HL-60 (cell line): ENCODE results near the gene CFAP299.

ENCODE experiments used
- DNase-seq, 2 experiments: peaks; one replicate each; pipeline ENCODE4 v3.0.0-alpha.2; 2010 to 2020; ENCODE audit warnings: low read depth in 1 of 2, low spot score in 1 of 2
- H3K27ac ChIP-seq: fragments of 250-450 bp; sonication (Bioruptor Pico); replicated peaks from 2 replicates; pipeline ENCODE4 v1.5.1; 2020; ENCODE audit warnings: mild to moderate bottlenecking, moderate library complexity
- H3K27me3 ChIP-seq: fragments of 250-450 bp; sonication (Bioruptor Pico); 2 replicates; pipeline ENCODE4 v1.5.1; 2021; ENCODE audit warnings: mild to moderate bottlenecking, moderate library complexity; ENCODE audit not compliant: insufficient read depth, poor library complexity, severe bottlenecking
- H3K4me3 ChIP-seq: replicated peaks from 2 replicates; pipeline ENCODE4 v1.5.1; 2011; ENCODE audit warnings: mild to moderate bottlenecking, control low read depth, low read length; ENCODE audit not compliant: insufficient read depth
- CTCF ChIP-seq: IDR thresholded peaks from one replicate; pipeline ENCODE4 v1.5.1; 2011; ENCODE audit warnings: low read length, control low read depth, inconsistent platforms; ENCODE audit not compliant: insufficient read depth
- GABPA ChIP-seq: IDR thresholded peaks from 2 replicates; pipeline ENCODE4 v1.6.1; 2012; ENCODE audit warnings: low read depth
- POLR2AphosphoS5 ChIP-seq: IDR thresholded peaks from 2 replicates; pipeline ENCODE4 v1.6.1; 2012; ENCODE audit warnings: low read depth
- REST ChIP-seq: IDR thresholded peaks from 2 replicates; pipeline ENCODE4 v1.6.1; 2012; ENCODE audit warnings: low read depth; ENCODE audit not compliant: insufficient replicate concordance
- SPI1 ChIP-seq: IDR thresholded peaks from 2 replicates; pipeline ENCODE4 v1.6.1; 2012; ENCODE audit warnings: low read depth, mild to moderate bottlenecking, borderline replicate concordance

The CFAP299 gene

GRCh38 chr4:80903020-80903419 lies 567.5 kb downstream of the CFAP299 start:
- Histone ChIP-seq H3K4me3 (no peak overlapping the region), H3K27me3 (no peaks in the 10 kb centered on the region), H3K27ac (no peak overlapping the region)
- TF ChIP-seq GABPA: no peak
- TF ChIP-seq REST: no peak
- no peak for TF ChIP-seq POLR2AphosphoS5
- DNase-seq: no peak

GRCh38 chr4:80909938-80910337 lies 574.4 kb downstream of the CFAP299 start:
- no peaks in the 10 kb centered on the region for H3K27me3 ChIP-seq
- DNase-seq: no peak
- TF ChIP-seq GABPA (no peak), CTCF (no peak), REST (no peak), POLR2AphosphoS5 (no peak), SPI1 (no peak)

GRCh38 chr4:80911458-80911857 lies 575.9 kb downstream of the CFAP299 start:
- H3K4me3 ChIP-seq: no peak overlapping the region
- TF ChIP-seq CTCF: no peak
- no peak for TF ChIP-seq GABPA
- no peak for TF ChIP-seq SPI1
- TF ChIP-seq POLR2AphosphoS5: no peak
- no peak for TF ChIP-seq REST
- no peak for DNase-seq
- no peaks in the 10 kb centered on the region for H3K27me3 ChIP-seq
- H3K27ac ChIP-seq: no peak overlapping the region

More at GRCh38 chr4:80909938-80910337, 574.4 kb downstream of the CFAP299 start:
- Histone ChIP-seq H3K4me3 (no peak overlapping the region), H3K27ac (no peak overlapping the region)

GRCh38 chr4:80912350-80912749 lies 576.8 kb downstream of the CFAP299 start:
- Histone ChIP-seq H3K27ac (no peak overlapping the region), H3K4me3 (no peak overlapping the region), H3K27me3 (no peaks in the 10 kb centered on the region)
- DNase-seq: no peak
- no peak for TF ChIP-seq SPI1
- TF ChIP-seq GABPA: no peak
- TF ChIP-seq REST: no peak
- TF ChIP-seq CTCF: no peak
- TF ChIP-seq POLR2AphosphoS5: no peak
